Fibroblast of villous mesenchyme (primary cell): Measurements from ENCODE around the gene RER1. TPM values are rescaled to one million over a fixed set of nuclear protein-coding genes. Genes with fewer than 3 reads are reported as not detected.

ENCODE experiments used
- DNase-seq: peaks from one replicate; pipeline ENCODE4 v3.0.0-alpha.2; 2010; ENCODE audit warnings: low read depth
- H3K4me3 ChIP-seq: 2 replicates; pipeline ENCODE4 v1.5.1; 2011; ENCODE audit warnings: low read depth, mild to moderate bottlenecking, low read length
- total RNA-seq: library from RNA; depleted of rRNA; stranded (reverse); fragments of >200 nt; gene quantifications from 2 replicates; pipeline ENCODE4 v1.2.3, GENCODE V29; 2012
- TF ChIP-seq, protein P1 (sequence below): IDR thresholded peaks from 2 replicates; pipeline ENCODE4 v1.5.1; 2012; ENCODE audit warnings: low read depth, mild to moderate bottlenecking, low read length; ENCODE audit not compliant: insufficient read depth

RER1 gene
- total RNA-seq, 1 donor = 94.1 TPM

DNA sequence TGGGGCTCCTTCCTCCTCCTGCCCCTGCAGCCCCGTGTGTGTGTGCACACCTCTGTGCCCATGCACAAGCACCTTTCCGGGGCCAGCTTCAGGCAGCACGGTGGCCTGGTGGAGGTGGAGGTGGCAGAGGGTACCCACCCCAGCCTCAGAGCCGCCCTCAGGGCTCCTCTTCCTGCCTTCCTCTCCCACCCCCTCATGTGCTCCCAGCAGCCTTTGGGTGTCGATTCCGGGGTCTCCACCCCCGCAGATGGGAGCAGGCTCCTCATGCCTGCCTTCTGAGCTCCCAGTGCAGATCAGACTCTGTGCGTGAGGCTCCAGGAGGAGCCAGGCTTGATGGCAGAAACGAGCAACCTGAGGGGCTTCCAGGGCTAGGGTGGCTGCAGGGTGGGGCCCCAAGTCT is 55.2 kb downstream of the RER1 start:
- DNase-seq = no peak
- TF ChIP-seq, protein P1, sequence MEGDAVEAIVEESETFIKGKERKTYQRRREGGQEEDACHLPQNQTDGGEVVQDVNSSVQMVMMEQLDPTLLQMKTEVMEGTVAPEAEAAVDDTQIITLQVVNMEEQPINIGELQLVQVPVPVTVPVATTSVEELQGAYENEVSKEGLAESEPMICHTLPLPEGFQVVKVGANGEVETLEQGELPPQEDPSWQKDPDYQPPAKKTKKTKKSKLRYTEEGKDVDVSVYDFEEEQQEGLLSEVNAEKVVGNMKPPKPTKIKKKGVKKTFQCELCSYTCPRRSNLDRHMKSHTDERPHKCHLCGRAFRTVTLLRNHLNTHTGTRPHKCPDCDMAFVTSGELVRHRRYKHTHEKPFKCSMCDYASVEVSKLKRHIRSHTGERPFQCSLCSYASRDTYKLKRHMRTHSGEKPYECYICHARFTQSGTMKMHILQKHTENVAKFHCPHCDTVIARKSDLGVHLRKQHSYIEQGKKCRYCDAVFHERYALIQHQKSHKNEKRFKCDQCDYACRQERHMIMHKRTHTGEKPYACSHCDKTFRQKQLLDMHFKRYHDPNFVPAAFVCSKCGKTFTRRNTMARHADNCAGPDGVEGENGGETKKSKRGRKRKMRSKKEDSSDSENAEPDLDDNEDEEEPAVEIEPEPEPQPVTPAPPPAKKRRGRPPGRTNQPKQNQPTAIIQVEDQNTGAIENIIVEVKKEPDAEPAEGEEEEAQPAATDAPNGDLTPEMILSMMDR = no peak
- H3K4me3 ChIP-seq = no peak overlapping the region

DNA sequence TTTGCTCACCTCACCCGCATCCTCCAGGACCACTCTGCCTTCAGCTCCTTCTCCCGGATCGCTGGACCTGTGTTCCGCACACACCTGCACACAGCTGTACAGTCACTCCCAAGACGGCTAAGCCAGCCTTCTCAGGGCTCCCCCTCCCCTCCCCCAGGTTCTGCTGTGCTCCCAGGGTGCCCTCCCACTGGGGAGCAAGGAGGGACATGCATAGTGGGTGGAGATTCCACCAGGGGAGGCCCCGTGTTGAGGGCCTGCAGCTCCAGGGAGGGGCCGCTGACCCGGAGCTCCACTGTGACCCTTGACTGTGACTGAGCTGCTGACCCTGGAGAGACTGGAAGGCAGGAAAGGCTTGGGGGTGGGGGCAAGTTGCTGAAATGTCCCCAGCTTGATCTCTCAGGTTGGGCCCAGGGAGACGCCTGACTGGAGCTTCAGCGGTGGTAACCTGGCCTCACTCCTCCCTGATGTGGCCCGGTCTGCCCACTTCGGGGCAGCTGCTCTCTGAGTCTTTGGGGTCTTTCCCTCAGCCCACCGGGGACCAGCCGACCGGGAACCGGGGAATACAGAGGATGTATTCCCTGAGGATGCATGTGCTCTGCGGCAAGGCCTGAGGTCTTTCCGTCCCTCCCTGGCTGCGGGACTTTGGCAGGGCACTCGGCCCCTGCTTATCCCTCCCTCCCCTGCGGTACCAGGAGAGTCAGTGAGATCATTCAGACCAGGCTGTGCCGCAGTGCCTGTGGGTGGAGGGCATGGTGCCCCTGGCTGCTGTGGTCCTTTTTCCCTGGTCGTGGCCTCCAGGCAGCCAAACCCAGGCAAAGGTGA is 55.8 kb downstream of the RER1 start:
- no peak for DNase-seq
- no peak overlapping the region for H3K4me3 ChIP-seq
- TF ChIP-seq, protein P1 = no peak

DNA sequence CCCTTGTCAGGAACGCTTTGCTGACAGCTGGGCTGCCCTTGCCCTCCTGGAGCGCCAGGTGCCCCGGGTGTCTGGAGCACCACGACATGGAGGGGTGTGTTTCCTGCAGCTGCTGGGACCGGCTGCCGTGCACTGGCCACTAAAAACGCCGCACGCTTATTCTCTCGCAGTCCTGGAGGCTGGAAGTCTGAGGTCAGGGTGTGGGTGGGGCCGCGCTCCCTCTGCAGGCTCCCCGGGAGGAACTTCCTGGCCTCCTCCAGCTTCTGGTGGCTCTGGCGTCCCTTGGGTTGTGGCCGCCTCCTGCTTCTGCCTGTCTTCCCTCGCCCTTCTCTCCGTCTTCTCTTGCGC is 56.4 kb downstream of the RER1 start:
- no peak overlapping the region for H3K4me3 ChIP-seq
- TF ChIP-seq, protein P1 = no peak
- no peak for DNase-seq

DNA sequence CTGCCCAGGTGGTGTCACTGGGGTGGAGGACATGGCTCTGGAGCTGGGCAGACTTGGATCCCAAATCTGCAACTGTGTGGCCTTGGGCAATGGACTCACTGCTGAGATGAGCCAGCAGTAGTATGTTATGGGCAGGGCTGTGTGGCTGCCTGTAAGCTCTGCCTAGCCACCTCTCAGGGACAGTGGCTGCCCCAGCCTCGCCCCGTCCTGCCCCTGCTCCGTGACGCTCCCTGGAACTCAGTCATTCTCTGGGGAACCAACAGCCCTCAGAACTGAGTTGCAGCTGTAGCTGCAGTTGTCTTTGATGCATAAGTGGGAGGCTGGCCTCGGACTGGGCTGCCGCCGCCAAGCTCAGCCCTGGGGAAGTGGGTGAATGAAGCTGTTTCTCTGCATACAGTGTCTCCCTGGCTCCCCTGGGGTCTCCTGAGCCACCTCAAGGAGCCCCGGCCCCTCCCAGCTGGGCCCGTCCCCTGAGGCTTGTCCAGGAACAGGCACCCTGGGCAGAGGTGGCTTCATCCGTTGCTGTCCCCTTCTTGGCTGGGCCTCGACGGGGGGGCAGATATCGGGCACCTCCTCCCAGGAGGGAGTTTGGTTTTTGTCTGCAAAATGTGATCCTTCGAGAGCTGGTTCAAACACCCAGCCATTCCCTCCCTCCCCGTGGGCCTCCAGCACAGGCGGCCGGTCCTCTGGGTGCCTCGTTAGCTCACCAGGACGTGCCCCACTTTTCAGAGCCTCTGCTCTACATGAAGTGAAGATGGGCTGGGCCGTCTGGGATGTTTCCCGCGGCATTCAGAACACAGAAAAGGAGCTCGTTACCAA is 58.2 kb downstream of the RER1 start:
- DNase-seq = no peak
- H3K4me3 ChIP-seq = no peak overlapping the region
- TF ChIP-seq, protein P1 = no peak

DNA sequence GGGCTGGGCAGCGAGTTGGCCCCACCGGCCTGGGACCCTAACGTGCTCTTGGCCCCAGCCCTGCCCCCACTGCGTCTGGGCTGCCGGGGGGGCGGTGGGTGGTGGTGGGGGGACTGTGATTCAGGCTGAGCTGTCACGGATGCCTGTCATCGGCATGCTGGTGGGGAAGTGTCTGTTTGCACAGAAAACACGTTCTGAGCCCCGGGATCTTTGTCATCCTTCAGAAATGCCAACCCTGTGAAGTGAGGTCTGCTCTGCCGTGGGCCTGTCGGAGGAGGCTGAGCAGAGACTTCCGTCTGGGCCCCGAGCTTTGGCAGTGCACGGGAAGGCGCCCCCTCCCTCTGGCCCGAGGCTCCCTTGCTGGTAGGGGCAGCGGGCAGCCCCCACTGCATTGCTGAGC is 60.1 kb downstream of the RER1 start:
- TF ChIP-seq, protein P1 = no peak
- no peak overlapping the region for H3K4me3 ChIP-seq
- DNase-seq = peak; percentile 24

DNA sequence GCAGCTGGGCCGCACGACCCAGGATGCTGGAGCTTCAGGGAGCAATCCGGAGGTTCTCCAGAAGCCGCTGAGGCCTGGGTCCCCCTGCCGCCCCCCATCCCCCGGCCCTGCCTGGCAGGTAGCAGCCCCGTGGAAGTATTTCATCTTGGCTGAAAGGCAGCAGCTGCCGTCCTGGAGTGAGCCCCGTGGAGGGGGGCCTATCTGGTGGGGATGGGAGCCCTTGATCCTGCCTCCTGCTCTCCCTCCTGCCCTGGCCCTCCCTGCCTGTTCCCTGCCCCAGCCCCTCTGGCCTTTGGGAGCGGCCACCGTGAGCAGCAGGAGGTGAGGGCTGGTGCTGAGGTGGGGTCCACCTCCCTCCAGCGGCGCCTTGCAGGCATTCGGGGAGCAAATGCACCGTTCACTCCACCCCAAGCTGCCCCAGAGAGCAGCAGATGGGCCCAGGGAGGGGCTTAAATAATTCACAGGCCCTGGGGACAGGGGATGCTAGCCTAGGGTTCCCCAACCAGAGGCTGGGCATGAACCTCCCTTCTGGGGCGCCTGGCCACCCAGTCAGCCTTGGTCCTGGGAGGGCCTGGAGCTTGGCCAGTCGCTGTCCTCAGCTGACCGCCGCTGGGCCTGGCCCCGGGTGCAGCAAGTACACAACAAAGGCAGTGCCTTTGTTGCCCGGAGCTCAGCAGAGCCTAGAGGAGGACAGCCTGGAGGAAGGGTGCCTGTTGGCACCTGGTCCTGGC is 60.7 kb downstream of the RER1 start:
- no peak for DNase-seq
- H3K4me3 ChIP-seq = no peak overlapping the region
- TF ChIP-seq, protein P1 = no peak
